Activated CD4-positive, alpha-beta T cell treated with anti-CD3 and anti-CD28 coated beads, Interleukin-2, amount 50 U/mL, for 48 hours (primary cell): ENCODE measurements around the gene MBD3L4.
"Not testable (repeated sequence)": the region's sequence is repeated elsewhere in the genome, so short reads cannot be mapped to it uniquely, and the experiment has no call there.

Source experiments
- DNase-seq, 2 experiments: peaks; one replicate each; pipeline ENCODE4 v3.0.0-alpha.2; 2020

Gene MBD3L4

GRCh38 chr19:7040079-7040478 lies at the start of gene MBD3L4:
Gene MBD3L4 (minus strand): TSS chr19:7040179. CDS start chr19:7040144, 35 bp downstream.
- DNase-seq, result not testable (repeated sequence)

GRCh38 chr19:7088999-7089398 lies 49.0 kb upstream of the MBD3L4 start:
- DNase-seq, result no peak

GRCh38 chr19:7083076-7083956 lies 43.3 kb upstream of the MBD3L4 start:
- no peak for DNase-seq

GRCh38 chr19:7078008-7078407 lies 38.0 kb upstream of the MBD3L4 start:
- DNase-seq, result no peak

GRCh38 chr19:7076151-7076550 lies 36.2 kb upstream of the MBD3L4 start:
- no peak for DNase-seq

GRCh38 chr19:7074705-7075282 lies 34.8 kb upstream of the MBD3L4 start:
- DNase-seq, result no peak

- no peak for DNase-seq
Observed at GRCh38 chr19:7072541-7072940, 32.6 kb upstream of the MBD3L4 start.

- no peak for DNase-seq
Observed at GRCh38 chr19:7069904-7070226, 29.9 kb upstream of the MBD3L4 start.

GRCh38 chr19:7069042-7069903 lies 29.3 kb upstream of the MBD3L4 start, which contains the start of gene ZNF557:
Gene ZNF557 (plus strand): TSS chr19:7069703. CDS start chr19:7075075, 5,372 bp downstream.
- DNase-seq, result peak; percentile 99

GRCh38 chr19:7068599-7068998 lies 28.6 kb upstream of the MBD3L4 start:
- DNase-seq, result no peak

GRCh38 chr19:7067716-7068115 lies 27.7 kb upstream of the MBD3L4 start:
- DNase-seq, result no peak

- DNase-seq, result peak in 1 of 2 experiments; percentile 22
Observed at GRCh38 chr19:7067122-7067521, 27.1 kb upstream of the MBD3L4 start.

GRCh38 chr19:7063764-7064418 lies 23.9 kb upstream of the MBD3L4 start:
- no peak for DNase-seq

- no peak for DNase-seq
Observed at GRCh38 chr19:7063339-7063738, 23.4 kb upstream of the MBD3L4 start.

GRCh38 chr19:7059977-7060376 lies 20.0 kb upstream of the MBD3L4 start:
- DNase-seq, result not testable (repeated sequence)

GRCh38 chr19:7058576-7058975 lies 18.6 kb upstream of the MBD3L4 start, which contains the start of gene MBD3L3:
Gene MBD3L3 (minus strand): TSS chr19:7058676. CDS start chr19:7058605, 71 bp downstream.
- DNase-seq, result not testable (repeated sequence)

GRCh38 chr19:7056371-7056770 lies 16.4 kb upstream of the MBD3L4 start:
- not testable (repeated sequence) for DNase-seq

- DNase-seq, result not testable (repeated sequence)
Observed at GRCh38 chr19:7055679-7056078, 15.7 kb upstream of the MBD3L4 start.

- DNase-seq, result not testable (repeated sequence)
Observed at GRCh38 chr19:7054635-7055368, 14.8 kb upstream of the MBD3L4 start.

GRCh38 chr19:7052896-7053295 lies 12.9 kb upstream of the MBD3L4 start:
- not testable (repeated sequence) for DNase-seq

- not testable (repeated sequence) for DNase-seq
Observed at GRCh38 chr19:7051421-7051820, 11.4 kb upstream of the MBD3L4 start.

- DNase-seq, result not testable (repeated sequence)
Observed at GRCh38 chr19:7049021-7049420, 9.0 kb upstream of the MBD3L4 start, which contains the start of gene MBD3L2. Gene MBD3L2 (plus strand): TSS chr19:7049321. CDS start chr19:7049374, 53 bp downstream.
